Neuron (in vitro differentiated cells): ENCODE results near the gene NELL2.

Source experiments
- H2AFZ ChIP-seq: one replicate; pipeline ENCODE4 v1.6.1; 2013; ENCODE audit warnings: low read depth, mild to moderate bottlenecking, inconsistent platforms, low read length, moderate library complexity
- H3K27me3 ChIP-seq: one replicate; pipeline ENCODE4 v1.6.1; 2013; ENCODE audit warnings: low read length; ENCODE audit not compliant: insufficient read depth
- H3K36me3 ChIP-seq: one replicate; pipeline ENCODE4 v1.6.1; 2013; ENCODE audit warnings: low read length; ENCODE audit not compliant: insufficient read depth
- H3K4me1 ChIP-seq: one replicate; pipeline ENCODE4 v1.6.1; 2013; ENCODE audit warnings: low read length; ENCODE audit not compliant: insufficient read depth
- H3K4me3 ChIP-seq: 2 replicates; pipeline ENCODE4 v1.5.1; 2013; ENCODE audit warnings: mild to moderate bottlenecking, low read length, moderate library complexity
- H3K9me3 ChIP-seq: one replicate; pipeline ENCODE4 v1.6.1; 2013; ENCODE audit warnings: low read length

The NELL2 gene

DNA sequence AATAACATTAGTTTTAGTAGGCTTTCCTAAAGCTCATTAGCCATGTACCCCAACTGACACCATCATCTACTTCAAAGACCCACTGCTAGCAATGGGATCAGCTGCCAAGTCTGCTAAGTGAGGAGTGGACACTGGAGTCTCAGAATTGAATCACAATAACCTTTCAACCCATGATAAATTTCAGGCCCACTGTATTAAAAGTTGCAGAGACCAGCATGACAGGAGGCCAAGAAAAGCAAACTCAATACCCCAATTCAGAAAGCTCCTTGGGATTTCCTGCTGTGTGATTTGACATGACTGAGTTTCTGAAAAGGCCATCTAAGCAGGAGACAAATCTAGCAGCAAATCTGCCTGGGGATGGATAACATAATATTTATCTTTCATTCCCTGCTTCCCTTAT lies 320.7 kb downstream of the NELL2 start:
- peaks cover 16% of the 10 kb centered on the region for H3K36me3 ChIP-seq
- H2AFZ ChIP-seq, result no peak overlapping the region
- H3K9me3 ChIP-seq, result no peaks in the 10 kb centered on the region
- H3K4me3 ChIP-seq, result no peak overlapping the region
- H3K27me3 ChIP-seq, result no peaks in the 10 kb centered on the region
- no peaks in the 10 kb centered on the region for H3K4me1 ChIP-seq

DNA sequence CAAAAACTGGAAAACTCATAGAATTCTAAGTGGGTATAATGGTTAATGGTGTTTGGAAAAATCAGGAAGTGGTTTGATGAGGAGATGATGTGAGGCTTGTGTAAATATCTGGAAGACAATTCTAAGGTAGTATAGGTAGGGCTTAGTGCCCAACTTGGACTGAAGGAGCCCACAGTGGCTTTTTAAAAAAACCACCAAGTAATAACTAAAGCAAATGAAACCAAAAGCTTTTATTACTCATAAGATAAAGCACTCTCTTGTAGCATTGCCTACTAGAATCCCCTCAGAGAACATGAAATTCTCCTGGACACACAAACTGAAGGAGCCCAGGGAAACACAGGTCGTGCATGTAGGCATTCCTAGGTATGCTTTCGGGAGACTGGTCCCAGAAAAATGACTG lies 324.5 kb downstream of the NELL2 start:
- Histone ChIP-seq H3K9me3 (no peaks in the 10 kb centered on the region), H2AFZ (no peak overlapping the region), H3K36me3 (peaks cover 16% of the 10 kb centered on the region), H3K4me1 (no peaks in the 10 kb centered on the region), H3K27me3 (no peaks in the 10 kb centered on the region), H3K4me3 (no peak overlapping the region)

DNA sequence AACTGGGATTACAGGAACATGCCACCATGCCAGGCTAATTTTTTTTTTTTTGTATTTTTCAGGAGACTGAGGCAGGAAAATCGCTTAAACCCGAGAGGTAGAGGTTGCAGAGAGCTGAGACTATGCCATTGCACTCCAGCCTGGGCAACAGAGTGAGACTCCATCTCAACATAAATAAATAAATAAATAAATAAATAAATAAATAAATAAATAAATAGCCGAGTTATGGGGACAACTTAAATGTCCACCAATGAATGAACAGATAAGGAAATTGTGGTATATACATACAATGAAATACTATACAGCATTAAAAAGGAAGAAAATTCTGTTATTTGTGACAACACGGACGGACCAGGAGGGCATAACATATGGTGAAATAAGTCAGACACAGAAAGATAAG lies 325.7 kb downstream of the NELL2 start:
- H3K27me3 ChIP-seq, result no peaks in the 10 kb centered on the region
- H3K9me3 ChIP-seq, result no peaks in the 10 kb centered on the region
- no peaks in the 10 kb centered on the region for H3K4me1 ChIP-seq
- no peak overlapping the region for H3K4me3 ChIP-seq
- H2AFZ ChIP-seq, result no peak overlapping the region
- H3K36me3 ChIP-seq, result peaks cover 11% of the 10 kb centered on the region

DNA sequence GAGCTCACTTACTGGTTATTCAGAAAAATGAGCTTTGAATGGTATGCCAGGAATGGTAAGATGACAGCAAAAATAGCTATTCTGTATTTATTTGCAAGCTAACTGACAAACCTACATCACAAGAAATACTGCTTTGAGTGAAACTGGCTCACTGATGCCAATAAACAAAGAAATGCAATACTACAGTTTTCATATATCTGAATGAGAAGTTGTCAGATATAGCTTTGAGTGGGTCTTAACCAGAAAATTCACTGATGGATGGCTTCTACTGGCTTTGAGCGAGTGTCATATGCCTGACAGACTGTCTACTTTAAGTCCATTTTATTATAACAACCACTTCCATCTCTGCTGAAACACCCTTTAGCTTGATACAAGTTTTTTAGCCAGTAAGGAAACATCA lies 330.1 kb downstream of the NELL2 start:
- H3K9me3 ChIP-seq, result no peaks in the 10 kb centered on the region
- no peak overlapping the region for H3K4me3 ChIP-seq
- H2AFZ ChIP-seq, result no peak overlapping the region
- no peaks in the 10 kb centered on the region for H3K27me3 ChIP-seq
- H3K4me1 ChIP-seq, result no peaks in the 10 kb centered on the region
- H3K36me3 ChIP-seq, result no peaks in the 10 kb centered on the region

DNA sequence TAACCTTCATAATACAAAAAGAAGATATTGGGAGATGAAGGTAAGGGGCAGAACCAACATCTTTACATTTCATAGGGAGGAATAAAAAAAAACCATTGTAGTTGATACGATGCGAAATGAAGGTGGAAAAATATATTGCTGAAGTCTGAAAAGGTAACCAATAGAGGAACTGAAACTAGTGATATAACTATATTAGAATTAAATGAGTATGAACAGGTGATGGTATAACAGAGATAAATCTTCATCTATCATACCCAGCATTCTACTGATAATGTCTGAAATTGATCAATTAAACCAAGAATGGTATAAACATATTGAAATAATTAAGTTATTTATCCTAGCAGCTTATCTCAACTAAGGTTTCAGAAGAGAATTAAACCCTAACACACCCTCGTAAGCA lies 332.1 kb downstream of the NELL2 start:
- no peaks in the 10 kb centered on the region for H3K9me3 ChIP-seq
- H3K27me3 ChIP-seq, result no peaks in the 10 kb centered on the region
- no peak overlapping the region for H3K4me3 ChIP-seq
- H3K4me1 ChIP-seq, result no peaks in the 10 kb centered on the region
- H2AFZ ChIP-seq, result no peak overlapping the region
- no peaks in the 10 kb centered on the region for H3K36me3 ChIP-seq

DNA sequence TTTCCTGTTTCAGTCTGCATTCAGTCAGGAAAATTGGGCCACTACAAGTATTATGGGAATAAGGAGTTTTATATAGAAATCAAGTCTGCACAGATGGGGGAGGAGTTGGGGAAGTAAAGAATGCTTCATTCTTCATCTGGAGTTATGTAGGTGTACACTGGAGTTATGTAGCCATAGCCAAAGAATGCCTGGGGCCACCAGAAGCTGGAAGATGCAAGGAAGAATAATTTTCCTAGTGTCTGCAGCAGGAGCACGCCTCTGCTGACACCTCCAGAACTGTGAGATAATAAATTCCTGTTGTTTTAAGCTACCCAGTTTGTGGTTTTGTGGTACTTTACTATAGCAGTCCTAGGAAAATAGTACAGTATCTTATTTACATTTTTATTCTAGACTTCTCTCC lies 333.4 kb downstream of the NELL2 start:
- Histone ChIP-seq H3K9me3 (no peaks in the 10 kb centered on the region), H3K4me1 (no peaks in the 10 kb centered on the region), H3K4me3 (no peak overlapping the region), H2AFZ (no peak overlapping the region), H3K36me3 (no peaks in the 10 kb centered on the region), H3K27me3 (no peaks in the 10 kb centered on the region)

DNA sequence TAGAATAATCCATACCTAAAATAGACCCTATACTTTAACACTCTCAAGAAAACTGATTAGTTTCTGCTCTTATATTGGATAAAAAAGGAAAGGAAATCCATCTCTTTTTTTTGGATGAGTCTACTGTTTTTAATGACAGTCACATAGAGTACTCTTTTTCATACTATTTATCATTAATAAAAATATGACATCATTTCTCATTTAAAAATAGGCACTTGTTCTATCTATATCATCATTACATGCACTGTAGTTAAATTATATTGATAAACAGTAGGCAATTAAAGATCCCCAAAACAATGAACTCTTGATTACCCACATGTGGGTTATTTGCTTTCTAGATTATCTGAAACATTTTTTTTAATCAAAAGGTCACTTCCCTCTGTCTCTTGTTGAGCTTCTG lies 338.8 kb downstream of the NELL2 start:
- peaks cover 3% of the 10 kb centered on the region for H3K36me3 ChIP-seq
- no peaks in the 10 kb centered on the region for H3K9me3 ChIP-seq
- no peaks in the 10 kb centered on the region for H3K27me3 ChIP-seq
- H3K4me1 ChIP-seq, result no peaks in the 10 kb centered on the region
- H3K4me3 ChIP-seq, result no peak overlapping the region
- H2AFZ ChIP-seq, result no peak overlapping the region

DNA sequence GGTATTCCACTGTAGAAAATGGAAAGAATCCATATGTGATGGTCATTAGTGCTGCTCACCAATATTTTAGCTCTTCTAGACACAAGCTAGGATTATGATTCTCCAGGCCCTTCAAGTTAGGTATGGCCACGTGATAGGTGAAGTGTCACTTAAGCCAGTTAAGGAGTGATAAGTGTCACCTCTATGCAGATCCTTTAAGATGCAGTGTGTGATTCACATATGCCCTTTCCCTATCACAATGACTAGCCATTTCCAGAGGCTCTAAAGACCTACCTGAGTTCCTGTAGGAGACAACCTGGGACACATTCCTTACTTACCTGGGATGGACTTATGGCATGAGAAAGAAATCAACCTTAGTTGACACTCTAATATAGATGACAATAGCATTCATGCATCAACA lies 343.2 kb downstream of the NELL2 start:
- H3K9me3 ChIP-seq, result no peaks in the 10 kb centered on the region

DNA sequence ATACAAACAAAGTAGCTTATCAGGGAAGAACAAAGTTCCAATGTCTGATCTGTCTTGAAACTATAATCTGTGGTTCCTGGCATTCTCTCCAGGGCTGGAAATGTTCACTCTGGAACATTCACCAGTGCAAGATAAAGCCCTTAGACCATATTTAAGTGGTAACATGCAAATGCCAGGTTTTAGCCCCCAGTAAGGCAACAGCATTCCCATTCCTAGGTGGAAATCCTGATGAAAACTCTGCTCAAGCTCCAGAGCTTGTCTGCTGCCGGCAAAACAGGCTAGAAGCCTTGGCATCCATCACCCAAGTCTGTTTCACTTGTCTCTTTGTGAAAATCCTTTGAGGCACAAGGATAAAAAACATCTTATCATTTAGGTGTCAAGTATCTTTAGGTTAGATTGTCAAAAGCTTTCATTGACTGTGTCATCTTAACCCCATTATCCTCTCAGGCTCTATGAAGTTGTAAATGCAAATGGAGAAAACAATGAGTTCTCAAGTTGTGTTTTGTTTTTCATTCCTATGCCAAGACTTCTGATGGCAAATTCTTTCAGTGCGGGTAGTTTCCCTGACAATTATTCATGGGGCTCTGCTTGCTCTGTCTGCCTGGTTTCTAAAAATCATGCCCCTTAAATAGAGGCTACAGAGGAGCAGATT lies 344.7 kb downstream of the NELL2 start:
- Histone ChIP-seq H3K9me3 (no peaks in the 10 kb centered on the region), H2AFZ (no peak overlapping the region), H3K36me3 (peaks cover 23% of the 10 kb centered on the region), H3K27me3 (no peaks in the 10 kb centered on the region), H3K4me1 (peaks cover 9% of the 10 kb centered on the region), H3K4me3 (no peak overlapping the region)

More for the DNA sequence above, 343.2 kb downstream of the NELL2 start:
- Histone ChIP-seq H3K4me3 (no peak overlapping the region), H3K4me1 (peaks cover 9% of the 10 kb centered on the region), H3K36me3 (peaks cover 23% of the 10 kb centered on the region), H3K27me3 (no peaks in the 10 kb centered on the region), H2AFZ (no peak overlapping the region)

DNA sequence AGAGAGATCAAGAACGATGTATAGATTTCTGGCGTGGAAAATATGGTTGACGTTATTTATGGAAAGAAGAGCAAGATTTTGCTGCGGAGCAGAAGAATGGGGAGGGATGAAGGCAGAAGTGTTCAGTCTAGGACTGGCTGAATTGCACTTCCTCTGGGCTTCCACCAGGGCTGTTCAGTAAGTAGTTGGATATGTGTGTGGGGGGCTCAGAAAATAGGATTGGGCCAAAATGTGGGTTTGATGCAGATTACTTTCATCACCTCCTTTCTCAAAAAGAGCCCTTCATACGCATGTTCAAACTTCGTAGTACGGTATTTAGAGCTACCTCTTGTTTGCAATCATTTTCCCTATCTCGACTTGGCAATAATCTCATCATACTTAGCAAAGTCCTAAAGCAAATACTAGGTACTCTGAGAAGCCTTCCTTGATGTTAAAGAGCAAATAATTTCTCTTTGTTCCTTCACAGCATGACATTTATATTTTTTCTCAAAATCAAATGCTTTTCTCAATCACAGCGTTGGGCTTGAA lies 349.4 kb downstream of the NELL2 start:
- Histone ChIP-seq H3K4me3 (no peak overlapping the region), H3K27me3 (no peaks in the 10 kb centered on the region), H3K9me3 (peaks cover 2% of the 10 kb centered on the region), H2AFZ (no peak overlapping the region), H3K4me1 (peaks cover 6% of the 10 kb centered on the region), H3K36me3 (peaks cover 32% of the 10 kb centered on the region)

DNA sequence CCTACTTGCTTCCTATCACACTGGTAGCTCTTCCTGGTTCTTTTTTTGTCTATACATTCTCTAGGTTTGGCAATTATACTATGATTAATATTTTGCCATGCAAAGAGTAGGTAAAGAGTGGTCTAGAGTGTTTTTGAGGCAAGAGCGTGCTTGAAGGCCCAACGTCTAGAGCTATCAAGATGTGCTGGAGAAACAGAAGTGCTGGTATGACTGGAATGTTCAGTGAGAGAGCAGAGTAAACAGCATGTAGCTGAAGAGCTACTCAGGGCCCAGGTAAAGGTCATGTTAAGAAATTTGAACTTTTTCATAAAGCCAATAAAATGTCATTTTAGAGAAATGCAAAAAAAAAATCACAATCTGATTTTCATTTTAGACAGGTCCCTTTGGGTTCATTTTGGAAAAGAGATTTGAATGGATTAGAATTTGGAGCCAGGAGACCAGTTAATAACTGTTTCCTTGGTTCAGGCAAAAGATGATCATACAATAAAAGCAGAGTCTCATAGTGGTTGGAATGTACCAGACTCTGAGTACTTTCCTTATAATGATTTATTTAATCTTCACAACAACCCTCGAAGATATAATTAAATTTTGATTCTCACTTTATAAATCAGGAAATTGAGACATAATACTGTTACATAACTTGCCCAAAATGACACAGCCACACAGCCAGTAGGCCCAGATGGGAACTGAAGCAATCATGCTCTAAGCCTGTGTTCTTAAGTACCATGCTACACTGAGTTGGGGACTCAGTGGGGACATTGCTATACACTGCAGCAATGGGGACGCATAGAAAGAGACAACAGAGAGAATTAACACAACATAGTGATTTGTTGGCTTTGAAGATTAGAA lies 350.1 kb downstream of the NELL2 start:
- Histone ChIP-seq H3K27me3 (no peaks in the 10 kb centered on the region), H3K4me3 (no peak overlapping the region), H3K4me1 (no peaks in the 10 kb centered on the region), H2AFZ (no peak overlapping the region), H3K36me3 (peaks cover 30% of the 10 kb centered on the region), H3K9me3 (peaks cover 3% of the 10 kb centered on the region)

DNA sequence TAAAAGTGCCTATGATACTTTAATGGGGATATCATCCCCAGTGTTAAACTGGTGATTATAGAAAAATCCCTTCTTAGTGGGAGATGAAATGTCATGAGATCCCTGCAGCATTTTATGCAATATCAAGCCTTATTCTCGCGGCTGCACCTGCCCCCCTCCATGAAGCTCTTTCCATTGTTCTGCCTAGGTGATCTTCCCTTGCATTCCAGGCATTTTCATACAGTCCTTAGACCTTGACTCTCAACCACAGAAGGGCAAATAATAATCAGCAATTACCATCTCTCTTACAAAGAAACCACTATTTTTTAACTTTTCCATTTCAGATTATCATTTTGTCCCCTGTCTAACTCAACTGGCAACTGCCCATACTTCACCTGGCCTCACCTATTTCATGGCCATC lies 352.3 kb downstream of the NELL2 start:
- no peaks in the 10 kb centered on the region for H3K27me3 ChIP-seq
- H3K36me3 ChIP-seq, result peaks cover 38% of the 10 kb centered on the region
- H3K4me3 ChIP-seq, result no peak overlapping the region
- no peak overlapping the region for H2AFZ ChIP-seq
- no peaks in the 10 kb centered on the region for H3K4me1 ChIP-seq
- peaks cover 3% of the 10 kb centered on the region for H3K9me3 ChIP-seq

DNA sequence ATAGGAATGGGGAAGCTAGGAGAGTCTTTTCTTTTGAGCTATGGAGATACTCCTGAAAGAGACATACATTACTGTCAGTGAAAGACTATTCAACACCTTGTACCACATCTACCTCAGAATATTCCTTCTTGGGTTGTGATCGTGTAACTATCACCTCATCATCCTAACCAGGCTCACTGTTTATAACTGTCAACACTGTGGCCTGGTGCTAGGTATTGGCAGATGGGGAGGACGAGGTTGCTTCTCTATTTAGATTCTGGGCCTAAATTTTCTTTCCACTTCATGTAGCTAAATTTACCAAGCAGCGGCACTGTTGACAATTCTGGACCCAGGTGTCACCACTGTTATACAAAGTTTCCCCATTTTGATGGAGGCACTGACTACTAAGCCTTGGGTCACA lies 354.4 kb downstream of the NELL2 start:
- no peaks in the 10 kb centered on the region for H3K27me3 ChIP-seq
- no peaks in the 10 kb centered on the region for H3K4me1 ChIP-seq
- H3K9me3 ChIP-seq, result peaks cover 3% of the 10 kb centered on the region
- no peak overlapping the region for H2AFZ ChIP-seq
- H3K4me3 ChIP-seq, result no peak overlapping the region
- H3K36me3 ChIP-seq, result peaks cover 40% of the 10 kb centered on the region
